22Rv1 (cell line): ENCODE data around the gene OR56A4.

Experiments
- H3K27ac ChIP-seq: fragments of 450-650 bp; 2 replicates; pipeline ENCODE4 v1.5.1; 2017
- ZFX ChIP-seq: fragments of 450-650 bp; IDR thresholded peaks from 2 replicates; pipeline ENCODE4 v1.6.1; 2017; ENCODE audit warnings: antibody characterized with exemption, borderline replicate concordance
- TF ChIP-seq, protein P1 (sequence below): fragments of 450-650 bp; IDR thresholded peaks from 2 replicates; pipeline ENCODE4 v1.5.1; 2017; ENCODE audit warnings: mild to moderate bottlenecking

The OR56A4 gene

GRCh38 chr11:6022956-6023355 lies 16.2 kb upstream of the OR56A4 start:
- TF ChIP-seq ZFX: no peak
- TF ChIP-seq, protein P1, sequence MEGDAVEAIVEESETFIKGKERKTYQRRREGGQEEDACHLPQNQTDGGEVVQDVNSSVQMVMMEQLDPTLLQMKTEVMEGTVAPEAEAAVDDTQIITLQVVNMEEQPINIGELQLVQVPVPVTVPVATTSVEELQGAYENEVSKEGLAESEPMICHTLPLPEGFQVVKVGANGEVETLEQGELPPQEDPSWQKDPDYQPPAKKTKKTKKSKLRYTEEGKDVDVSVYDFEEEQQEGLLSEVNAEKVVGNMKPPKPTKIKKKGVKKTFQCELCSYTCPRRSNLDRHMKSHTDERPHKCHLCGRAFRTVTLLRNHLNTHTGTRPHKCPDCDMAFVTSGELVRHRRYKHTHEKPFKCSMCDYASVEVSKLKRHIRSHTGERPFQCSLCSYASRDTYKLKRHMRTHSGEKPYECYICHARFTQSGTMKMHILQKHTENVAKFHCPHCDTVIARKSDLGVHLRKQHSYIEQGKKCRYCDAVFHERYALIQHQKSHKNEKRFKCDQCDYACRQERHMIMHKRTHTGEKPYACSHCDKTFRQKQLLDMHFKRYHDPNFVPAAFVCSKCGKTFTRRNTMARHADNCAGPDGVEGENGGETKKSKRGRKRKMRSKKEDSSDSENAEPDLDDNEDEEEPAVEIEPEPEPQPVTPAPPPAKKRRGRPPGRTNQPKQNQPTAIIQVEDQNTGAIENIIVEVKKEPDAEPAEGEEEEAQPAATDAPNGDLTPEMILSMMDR: peak; percentile 67
- no peak overlapping the region for H3K27ac ChIP-seq

DNA sequence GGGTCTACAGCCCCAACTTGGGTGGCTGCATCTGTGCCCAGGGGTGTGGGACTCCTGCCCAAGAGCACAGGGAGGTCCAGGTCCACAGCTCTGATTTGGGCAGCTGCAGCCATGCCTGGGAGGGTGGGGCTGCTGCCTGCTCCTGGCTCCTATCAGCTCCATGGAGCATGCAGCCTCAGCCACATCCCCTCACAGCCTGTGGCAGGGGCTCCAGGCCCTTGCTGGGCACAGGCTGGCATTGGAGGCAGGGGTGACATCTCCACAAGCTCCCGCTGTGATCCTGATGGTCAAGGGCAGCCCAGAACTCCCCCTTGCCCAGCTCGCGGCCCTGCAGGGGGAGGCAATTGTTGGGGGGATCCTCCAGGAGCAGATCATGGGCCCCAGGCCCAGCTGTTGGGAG lies 6.3 kb upstream of the OR56A4 start:
- TF ChIP-seq, protein P1: no peak
- TF ChIP-seq ZFX: no peak
- H3K27ac ChIP-seq: no peak overlapping the region

GRCh38 chr11:6012035-6012668 lies 5.4 kb upstream of the OR56A4 start:
- TF ChIP-seq, protein P1: no peak
- TF ChIP-seq ZFX: no peak

DNA sequence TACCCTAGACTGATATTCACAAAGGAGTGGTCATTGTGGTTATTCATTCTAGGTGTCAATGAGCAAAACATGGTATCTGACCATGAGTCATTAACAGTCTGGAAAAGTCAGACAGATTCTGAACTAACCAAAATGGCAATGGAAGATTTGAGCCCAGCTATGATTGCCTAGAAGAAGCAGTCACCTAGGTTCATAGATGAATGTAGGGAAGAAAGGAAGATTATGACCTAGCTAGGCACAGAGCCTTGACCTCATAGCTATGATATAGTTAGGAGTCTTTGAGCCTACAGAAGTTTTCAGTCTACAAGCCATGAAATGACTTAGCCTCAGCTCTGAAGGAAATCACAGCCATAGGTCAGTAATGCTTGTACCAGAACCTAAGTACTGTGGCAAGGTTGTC lies 351 bp downstream of the OR56A4 start:
- H3K27ac ChIP-seq: no peak overlapping the region
- TF ChIP-seq, protein P1: no peak
- TF ChIP-seq ZFX: no peak

More at GRCh38 chr11:6012035-6012668, 5.4 kb upstream of the OR56A4 start:
- no peak overlapping the region for H3K27ac ChIP-seq

GRCh38 chr11:6002202-6002699 lies 4.5 kb downstream of the OR56A4 start:
- no peak overlapping the region for H3K27ac ChIP-seq
- TF ChIP-seq ZFX: no peak
- TF ChIP-seq, protein P1: no peak

GRCh38 chr11:5994791-5995190 lies 12.0 kb downstream of the OR56A4 start:
- TF ChIP-seq, protein P1: no peak
- no peak for TF ChIP-seq ZFX
- H3K27ac ChIP-seq: no peak overlapping the region

GRCh38 chr11:5992604-5993251 lies 14.0 kb downstream of the OR56A4 start:
- no peak for TF ChIP-seq ZFX
- TF ChIP-seq, protein P1: peak; percentile 79
- no peak overlapping the region for H3K27ac ChIP-seq
